Fibroblast of mammary gland (primary cell): ENCODE data around the gene ITGB1BP1.
A peak's percentile ranks its signal among the peaks of the same experiment; 100 is the strongest.

Experiments used
- DNase-seq: peaks from one replicate; pipeline ENCODE4 v3.0.0-alpha.2; 2010; ENCODE audit warnings: low read depth
- H3K4me3 ChIP-seq: 2 replicates; pipeline ENCODE4 v1.5.1; 2011; ENCODE audit warnings: low read depth, mild to moderate bottlenecking, low read length, moderate library complexity; ENCODE audit not compliant: control insufficient read depth
- CTCF ChIP-seq: conservative IDR thresholded peaks from 2 replicates; pipeline ENCODE4 v1.5.1; 2011; ENCODE audit warnings: low read depth, low read length, inconsistent platforms; ENCODE audit not compliant: control insufficient read depth, insufficient read depth

ITGB1BP1 gene

GRCh38 chr2:9397201-9397600 lies 26.1 kb downstream of the ITGB1BP1 start:
- H3K4me3 ChIP-seq: no peak overlapping the region
- DNase-seq: no peak
- no peak for TF ChIP-seq CTCF

GRCh38 chr2:9394816-9395215 lies 28.5 kb downstream of the ITGB1BP1 start:
- no peak for DNase-seq
- no peak for TF ChIP-seq CTCF
- no peak overlapping the region for H3K4me3 ChIP-seq

GRCh38 chr2:9392898-9393765 lies 30.2 kb downstream of the ITGB1BP1 start:
- no peak overlapping the region for H3K4me3 ChIP-seq
- peak; percentile 37 for DNase-seq
- TF ChIP-seq CTCF: no peak

GRCh38 chr2:9391961-9392720 lies 31.2 kb downstream of the ITGB1BP1 start:
- no peak for DNase-seq
- TF ChIP-seq CTCF: no peak
- H3K4me3 ChIP-seq: no peak overlapping the region

- TF ChIP-seq CTCF: no peak
- no peak for DNase-seq
- no peak overlapping the region for H3K4me3 ChIP-seq
Measured at GRCh38 chr2:9390991-9391390, 32.3 kb downstream of the ITGB1BP1 start.

- DNase-seq: no peak
- H3K4me3 ChIP-seq: no peak overlapping the region
Measured at GRCh38 chr2:9390151-9390850, 33.0 kb downstream of the ITGB1BP1 start.

More at GRCh38 chr2:9390151-9390850, 33.0 kb downstream of the ITGB1BP1 start:
- no peak for TF ChIP-seq CTCF
